Astrocyte of the hippocampus (primary cell): ENCODE measurements around the gene IL22.
"Not testable (repeated sequence)": the region's sequence is repeated elsewhere in the genome, so short reads cannot be mapped to it uniquely, and the experiment has no call there.

Experiments
- DNase-seq: peaks from one replicate; pipeline ENCODE4 v3.0.0; 2011; ENCODE audit warnings: low read depth, low spot score

IL22 gene

GRCh38 chr12:68229956-68230355 is 23.4 kb downstream of the IL22 start:
- no peak for DNase-seq

GRCh38 chr12:68227356-68227755 is 26.0 kb downstream of the IL22 start:
- no peak for DNase-seq

- no peak for DNase-seq
Measured at GRCh38 chr12:68225576-68226476, 27.6 kb downstream of the IL22 start, which contains the start of gene IL26. Gene IL26, minus strand, starts transcription at chr12:68225810. Its CDS starts 54 bp downstream, at chr12:68225756.

- peak; percentile 42 for DNase-seq
Measured at GRCh38 chr12:68224613-68225285, 28.7 kb downstream of the IL22 start.

GRCh38 chr12:68223067-68223747 is 30.2 kb downstream of the IL22 start:
- peak; percentile 93 for DNase-seq

- no peak for DNase-seq
Measured at GRCh38 chr12:68222326-68222725, 31.1 kb downstream of the IL22 start.

- no peak for DNase-seq
Measured at GRCh38 chr12:68221497-68221896, 31.9 kb downstream of the IL22 start.

GRCh38 chr12:68210875-68211274 is 42.5 kb downstream of the IL22 start:
- DNase-seq, result no peak

- DNase-seq, result not testable (repeated sequence)
Measured at GRCh38 chr12:68209048-68209728, 44.2 kb downstream of the IL22 start.

- no peak for DNase-seq
Measured at GRCh38 chr12:68207276-68207675, 46.1 kb downstream of the IL22 start.

GRCh38 chr12:68206446-68206845 is 47.0 kb downstream of the IL22 start:
- DNase-seq, result no peak

GRCh38 chr12:68203460-68203875 is 49.9 kb downstream of the IL22 start:
- DNase-seq, result no peak

- peak; percentile 72 for DNase-seq
Measured at GRCh38 chr12:68200854-68201253, 52.5 kb downstream of the IL22 start.

GRCh38 chr12:68199127-68199526 is 54.3 kb downstream of the IL22 start:
- no peak for DNase-seq

GRCh38 chr12:68198507-68199086 is 54.8 kb downstream of the IL22 start:
- no peak for DNase-seq
